SK-N-SH (cell line): Measurements from ENCODE around the gene ZNF609. TPM values are rescaled to one million over a fixed set of nuclear protein-coding genes. Genes with fewer than 3 reads are reported as not detected.
A peak's percentile ranks its signal among the peaks of the same experiment; 100 is the strongest.

Experiments
- CTCF ChIA-PET: fragments of 300-600, 350-600 bp; formaldehyde crosslinking; extraction: SDS; loops from one replicate; lab custom pipeline; 2021; lab: Yijun Ruan, JAX
- POLR2A ChIA-PET: fragments of 350-600 bp; sonication (Branson Sonifier 250); formaldehyde crosslinking; extraction: SDS; loops from one replicate; lab custom pipeline; 2020; ENCODE audit warnings: antibody characterized with exemption, inconsistent platforms; lab: Yijun Ruan, JAX
- DNase-seq: peaks from one replicate; pipeline ENCODE4 v3.0.0; 2012
- H2AFZ ChIP-seq: fragments of 200-600 bp; sonication (generic); 2 replicates; pipeline ENCODE4 v1.8.1; 2016; ENCODE audit warnings: antibody characterized with exemption, mild to moderate bottlenecking, low read depth
- H3F3A ChIP-seq: fragments of 200-600 bp; sonication (generic); replicated peaks from 2 replicates; pipeline ENCODE3; 2016; ENCODE audit warnings: antibody characterized with exemption, mild to moderate bottlenecking; ENCODE audit not compliant: insufficient read depth
- H3K27ac ChIP-seq, 2 experiments: fragments of 200-500 bp in 1 of 2; fragments of 200-600 bp in 1 of 2; sonication (Bioruptor generic) in 1 of 2; sonication (generic), shearing (Covaris generic) in 1 of 2; 2 replicates each; pipeline versions ENCODE4 v1.5.1 to v1.6.1; 2014 to 2016; ENCODE audit warnings: low read depth in 2 of 2, inconsistent platforms in 1 of 2, low read length in 1 of 2, mild to moderate bottlenecking in 1 of 2, mixed read lengths in 1 of 2
- H3K27me3 ChIP-seq: fragments of 200-600 bp; sonication (generic), shearing (Covaris generic); 2 replicates; pipeline ENCODE4 v1.6.1; 2016; ENCODE audit warnings: mixed run types; ENCODE audit not compliant: insufficient read depth
- H3K36me3 ChIP-seq, 2 experiments: fragments of 200-500 bp in 1 of 2; fragments of 200-600 bp in 1 of 2; sonication (Bioruptor generic) in 1 of 2; sonication (generic) in 1 of 2; replicated peaks in 1 of 2; 2 replicates each; pipeline versions ENCODE3 to v1.5.1; 2014 to 2016; ENCODE audit warnings: low read length in 1 of 2, mild to moderate bottlenecking in 1 of 2; ENCODE audit not compliant: insufficient read depth in 2 of 2, control insufficient read depth in 1 of 2
- H3K4me1 ChIP-seq, 2 experiments: fragments of 200-500 bp in 1 of 2; fragments of 200-600 bp in 1 of 2; sonication (Bioruptor generic) in 1 of 2; sonication (generic), shearing (Covaris generic) in 1 of 2; 2 replicates each; pipeline versions ENCODE4 v1.5.1 to v1.6.1; 2014 to 2016; ENCODE audit warnings: low read depth in 1 of 2, low read length in 1 of 2, mixed run types in 1 of 2; ENCODE audit not compliant: insufficient read depth in 2 of 2, control insufficient read depth in 1 of 2
- H3K4me2 ChIP-seq: fragments of 200-600 bp; sonication (generic), shearing (Covaris generic); 2 replicates; pipeline ENCODE4 v1.6.1; 2017; ENCODE audit warnings: mixed run types
- H3K4me3 ChIP-seq, 2 experiments: fragments of 200-500 bp in 1 of 2; fragments of 200-600 bp in 1 of 2; sonication (Bioruptor generic) in 1 of 2; sonication (generic), shearing (Covaris generic) in 1 of 2; 2 replicates each; pipeline versions ENCODE4 v1.5.1 to v1.8.1; 2014 to 2016; ENCODE audit warnings: low read depth in 2 of 2, inconsistent platforms in 1 of 2, low read length in 1 of 2, mild to moderate bottlenecking in 1 of 2, mixed read lengths in 1 of 2, moderate library complexity in 1 of 2
- H3K79me2 ChIP-seq: fragments of 200-600 bp; sonication (generic); 2 replicates; pipeline ENCODE4 v1.8.1; 2017; ENCODE audit warnings: mild to moderate bottlenecking; ENCODE audit not compliant: insufficient read depth
- H3K9ac ChIP-seq: fragments of 200-600 bp; sonication (generic); 2 replicates; pipeline ENCODE4 v1.6.1; 2017; ENCODE audit warnings: mixed run types
- H3K9me2 ChIP-seq: fragments of 200-600 bp; sonication (generic); 2 replicates; pipeline ENCODE4 v1.6.1; 2017; ENCODE audit warnings: mixed run types
- H3K9me3 ChIP-seq: fragments of 200-600 bp; sonication (generic); 2 replicates; pipeline ENCODE4 v1.6.1; 2017; ENCODE audit warnings: mixed run types, mild to moderate bottlenecking, moderate library complexity
- H4K20me1 ChIP-seq: fragments of 200-600 bp; sonication (generic); 2 replicates; pipeline ENCODE4 v1.6.1; 2017; ENCODE audit warnings: mild to moderate bottlenecking, mixed run types; ENCODE audit not compliant: insufficient read depth
- ELF1 ChIP-seq: IDR thresholded peaks from 2 replicates; pipeline ENCODE4 v1.4.0; 2012
- EP300 ChIP-seq, 2 experiments: IDR thresholded peaks; 2 replicates each; pipeline versions ENCODE4 v1.4.0 to v1.6.1; 2012; ENCODE audit warnings: borderline replicate concordance in 1 of 2, low read depth in 1 of 2, low read length in 1 of 2
- EZH2phosphoT487 ChIP-seq: fragments of 200-600 bp; sonication (generic); IDR thresholded peaks from 2 replicates; pipeline ENCODE4 v1.6.1; 2017; ENCODE audit warnings: low read depth, mixed run types, mild to moderate bottlenecking, antibody characterized with exemption, moderate library complexity, borderline replicate concordance
- FOSL2 ChIP-seq: IDR thresholded peaks from 2 replicates; pipeline ENCODE4 v1.4.0; 2012; ENCODE audit warnings: low read depth, mild to moderate bottlenecking, moderate library complexity, borderline replicate concordance
- FOXM1 ChIP-seq: IDR thresholded peaks from 2 replicates; pipeline ENCODE4 v1.4.0; 2012; ENCODE audit warnings: low read depth, mild to moderate bottlenecking
- GABPA ChIP-seq: IDR thresholded peaks from 2 replicates; pipeline ENCODE4 v1.4.0; 2012; ENCODE audit warnings: low read depth, mild to moderate bottlenecking
- JUND ChIP-seq: IDR thresholded peaks from 2 replicates; pipeline ENCODE4 v1.4.0; 2012
- MEF2A ChIP-seq: IDR thresholded peaks from 2 replicates; pipeline ENCODE4 v1.4.0; 2012; ENCODE audit warnings: low read depth, borderline replicate concordance
- POLR2AphosphoS5 ChIP-seq: IDR thresholded peaks from 2 replicates; pipeline ENCODE4 v1.6.1; 2012; ENCODE audit warnings: low read depth, low read length
- RAD21 ChIP-seq: IDR thresholded peaks from 2 replicates; pipeline ENCODE4 v1.6.1; 2012; ENCODE audit warnings: mild to moderate bottlenecking, low read length
- RCOR1 ChIP-seq: fragments of 150-350 bp; IDR thresholded peaks from 2 replicates; pipeline ENCODE4 v1.6.1; 2017; ENCODE audit warnings: antibody characterized with exemption, low read length
- REST ChIP-seq: IDR thresholded peaks from 2 replicates; pipeline ENCODE4 v1.6.1; 2012; ENCODE audit warnings: mild to moderate bottlenecking, low read depth, low read length, moderate library complexity
- SMC3 ChIP-seq: IDR thresholded peaks from 2 replicates; pipeline ENCODE4 v1.6.1; 2012; ENCODE audit warnings: low read depth, low read length, improper control_type of control experiment
- TCF12 ChIP-seq: IDR thresholded peaks from 2 replicates; pipeline ENCODE4 v1.4.0; 2012
- TEAD4 ChIP-seq: IDR thresholded peaks from 2 replicates; pipeline ENCODE4 v1.4.0; 2012; ENCODE audit warnings: mild to moderate bottlenecking, borderline replicate concordance; ENCODE audit not compliant: insufficient read depth
- YY1 ChIP-seq: IDR thresholded peaks from 2 replicates; pipeline ENCODE4 v1.4.0; 2012; ENCODE audit warnings: low read depth, mild to moderate bottlenecking
- WGBS: methylation state at CpG from one replicate; pipeline ENCODE4 v1.1.6; 2017; ENCODE audit warnings: low lambda C conversion rate; 5-methylcytosine and 5-hydroxymethylcytosine counted together
- polyA plus RNA-seq, 3 experiments: library from polyadenylated mRNA; depleted of rRNA; stranded (reverse); fragments of >200 nt; gene quantifications; 2 replicates each; pipeline ENCODE4 v1.2.3, GENCODE V29; 2012
- TF ChIP-seq, protein P1 (sequence below): IDR thresholded peaks from 2 replicates; pipeline ENCODE4 v1.4.0; 2012; ENCODE audit warnings: low read depth
- TF ChIP-seq, protein P2 (sequence below): fragments of 150-350 bp; IDR thresholded peaks from 2 replicates; pipeline ENCODE4 v1.6.1; 2017; ENCODE audit warnings: antibody characterized with exemption, low read length, low read depth, borderline replicate concordance

ZNF609 gene
- polyA plus RNA-seq, 1 of the 3 experiments (the other 2 are of a cell fraction): 12.6 TPM

DNA sequence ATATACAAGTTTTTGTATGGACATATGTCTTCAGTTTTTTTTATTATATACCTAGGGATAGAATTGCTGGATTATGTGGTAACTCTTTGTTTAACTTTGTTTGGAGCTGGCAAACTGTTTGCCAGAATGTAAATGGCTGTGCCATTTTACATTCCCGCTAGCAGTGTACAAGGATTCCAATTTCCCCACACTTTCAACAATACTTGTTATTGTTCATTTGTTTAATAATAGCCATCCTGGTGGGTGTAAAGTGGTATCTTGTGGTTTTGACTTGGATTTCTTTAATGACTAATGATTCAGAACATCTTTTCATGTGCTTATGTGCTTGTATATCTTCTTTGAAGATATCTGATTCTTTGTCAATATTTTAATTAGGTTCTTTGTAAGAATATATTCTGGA is 64.4 kb downstream of the ZNF609 start (continued):
- no peak for TF ChIP-seq ELF1
- no peak for TF ChIP-seq RAD21
- no peak for TF ChIP-seq EP300 (IDR thresholded peaks at IDR 0.05; ENCODE audit: borderline replicate concordance in 1 of 2, low read depth in 1 of 2, low read length in 1 of 2)
- no peak for TF ChIP-seq FOSL2
- TF ChIP-seq EZH2phosphoT487: no peak
- no peak for TF ChIP-seq TCF12
- no peak for TF ChIP-seq MEF2A
- TF ChIP-seq TEAD4: no peak

DNA sequence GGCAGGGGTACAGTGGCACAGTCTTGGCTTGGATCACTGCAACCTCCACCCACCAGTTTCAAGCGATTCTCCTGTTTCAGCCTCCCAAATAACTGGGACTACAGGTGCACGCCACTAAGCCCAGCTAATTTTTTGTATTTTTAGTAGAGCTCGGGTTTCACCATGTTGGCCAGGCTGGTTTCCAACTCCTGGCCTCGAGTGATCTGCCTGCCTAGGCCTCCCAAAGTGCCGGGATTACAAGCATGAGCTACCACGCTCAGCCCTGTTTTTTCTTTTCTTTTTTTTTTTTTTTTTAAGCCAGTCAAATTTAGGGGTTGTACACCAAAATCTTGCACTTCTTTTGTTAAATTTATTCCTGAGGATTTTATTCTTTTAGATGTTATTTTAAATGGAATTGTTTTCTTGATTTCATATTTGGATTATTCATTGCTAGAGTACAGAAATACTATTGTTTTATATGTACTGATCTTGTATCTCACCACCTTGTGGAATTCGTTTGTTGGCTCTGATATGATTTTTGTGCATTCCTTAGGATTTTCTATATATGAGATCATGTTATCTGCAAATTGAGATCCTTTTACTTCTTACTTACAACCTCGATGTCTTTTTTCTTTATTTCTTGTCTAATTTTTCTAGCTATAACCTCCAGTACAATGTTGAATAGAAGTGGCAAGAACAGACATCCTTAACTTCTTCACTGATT is 65.6 kb downstream of the ZNF609 start:
- ChIA-PET CTCF (no interaction called here), POLR2A (interaction anchor here (0.6 kb wide), 1 partner anchor 202 kb away, joined by 3 read pairs; no protein-coding TSS in a partner anchor)
- no peak for DNase-seq
- Histone ChIP-seq H3K9ac (no peak overlapping the region), H3K9me2 (no peaks in the 10 kb centered on the region), H3K27me3 (no peaks in the 10 kb centered on the region), H3K4me1 (peaks cover 11 to 38% of the 10 kb centered on the region in 2 experiments; a peak in 3 of 4 replicates), H4K20me1 (peaks cover 20% of the 10 kb centered on the region; the same call in 1 of the 2 replicates), H2AFZ (no peak overlapping the region), H3K36me3 (peaks cover 0 to 4% of the 10 kb centered on the region in 2 experiments), H3F3A (peaks cover 47% of the 10 kb centered on the region), H3K4me2 (peak overlapping the region; percentile 42), H3K79me2 (peaks cover 99% of the 10 kb centered on the region), H3K27ac (peak overlapping the region in 1 of 2 experiments; percentile 75; a peak in 2 of 4 replicates), H3K9me3 (no peaks in the 10 kb centered on the region), H3K4me3 (no peak overlapping the region)
- no peak for TF ChIP-seq ELF1
- no peak for TF ChIP-seq EP300 (IDR thresholded peaks at IDR 0.05; ENCODE audit: borderline replicate concordance in 1 of 2, low read depth in 1 of 2, low read length in 1 of 2)
- TF ChIP-seq GABPA: no peak
- TF ChIP-seq SMC3: no peak
- TF ChIP-seq FOXM1: no peak
- TF ChIP-seq POLR2AphosphoS5: no peak
- no peak for TF ChIP-seq REST
- TF ChIP-seq FOSL2: no peak
- TF ChIP-seq RCOR1: no peak
- TF ChIP-seq, protein P1, sequence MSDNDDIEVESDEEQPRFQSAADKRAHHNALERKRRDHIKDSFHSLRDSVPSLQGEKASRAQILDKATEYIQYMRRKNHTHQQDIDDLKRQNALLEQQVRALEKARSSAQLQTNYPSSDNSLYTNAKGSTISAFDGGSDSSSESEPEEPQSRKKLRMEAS: peak; percentile 50; the same call in 1 of the 2 replicates
- TF ChIP-seq YY1: no peak
- TF ChIP-seq JUND: 0 out of 2 replicates have a peak, but pooled peaks have one; percentile 12
- TF ChIP-seq, protein P2, sequence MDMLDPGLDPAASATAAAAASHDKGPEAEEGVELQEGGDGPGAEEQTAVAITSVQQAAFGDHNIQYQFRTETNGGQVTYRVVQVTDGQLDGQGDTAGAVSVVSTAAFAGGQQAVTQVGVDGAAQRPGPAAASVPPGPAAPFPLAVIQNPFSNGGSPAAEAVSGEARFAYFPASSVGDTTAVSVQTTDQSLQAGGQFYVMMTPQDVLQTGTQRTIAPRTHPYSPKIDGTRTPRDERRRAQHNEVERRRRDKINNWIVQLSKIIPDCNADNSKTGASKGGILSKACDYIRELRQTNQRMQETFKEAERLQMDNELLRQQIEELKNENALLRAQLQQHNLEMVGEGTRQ: no peak
- 47% methylated on average over 8 of the region's 8 CpGs for WGBS
